PC-9 (cell line): ENCODE measurements around the gene ZNF385A. TPM values are rescaled to one million over a fixed set of nuclear protein-coding genes. Genes with fewer than 3 reads are reported as not detected.

Experiments used
- BruUV-seq: library from RNA; stranded (reverse); fragments of 400-500 nt; replicated peaks from 2 replicates; lab custom pipeline; 2021; lab: Mats Ljungman, UMichigan
- CTCF ChIA-PET: fragments of 300-600 bp; sonication (Branson Sonifier 250); formaldehyde crosslinking; loops from one replicate; lab custom pipeline; 2022; ENCODE audit warnings: antibody characterized with exemption; lab: Charles Lee
- POLR2A ChIA-PET: fragments of 300-600 bp; sonication (Branson Sonifier 250); formaldehyde crosslinking; loops from one replicate; lab custom pipeline; 2022; ENCODE audit warnings: antibody characterized with exemption; ENCODE audit not compliant: unreplicated experiment; lab: Charles Lee
- DNase-seq, 2 experiments: peaks; one replicate each; pipeline versions ENCODE4 v3.0.0 to v3.0.0-alpha.2; 2015 to 2022; ENCODE audit warnings: mixed read lengths in 1 of 2
- H2AFZ ChIP-seq: fragments of 200-600 bp; sonication (generic); 2 replicates; pipeline ENCODE4 v1.8.1; 2017; ENCODE audit warnings: antibody characterized with exemption
- H3F3A ChIP-seq: fragments of 200-600 bp; sonication (generic); 2 replicates; pipeline ENCODE4 v1.8.1; 2017; ENCODE audit warnings: antibody characterized with exemption, mild to moderate bottlenecking, low read depth; ENCODE audit not compliant: insufficient read depth
- H3K27ac ChIP-seq: fragments of 200-600 bp; sonication (generic); 2 replicates; pipeline ENCODE4 v1.6.1; 2016; ENCODE audit warnings: mixed run types
- H3K27me3 ChIP-seq: fragments of 200-600 bp; sonication (generic); 2 replicates; pipeline ENCODE4 v1.6.1; 2016; ENCODE audit warnings: low read depth, mixed run types; ENCODE audit not compliant: insufficient read depth
- H3K36me3 ChIP-seq: fragments of 200-600 bp; sonication (generic); 2 replicates; pipeline ENCODE4 v1.6.1; 2016; ENCODE audit warnings: low read depth, mixed run types
- H3K4me1 ChIP-seq: fragments of 200-600 bp; sonication (generic); replicated peaks from 2 replicates; pipeline ENCODE4 v1.6.1; 2016; ENCODE audit warnings: mixed run types; ENCODE audit not compliant: insufficient read depth
- H3K4me2 ChIP-seq: fragments of 200-600 bp; sonication (generic); 2 replicates; pipeline ENCODE4 v1.6.1; 2017; ENCODE audit warnings: mixed run types
- H3K4me3 ChIP-seq: fragments of 200-600 bp; sonication (generic); 2 replicates; pipeline ENCODE4 v1.6.1; 2016; ENCODE audit warnings: mixed run types
- H3K79me2 ChIP-seq: fragments of 200-600 bp; sonication (generic); 2 replicates; pipeline ENCODE4 v1.6.1; 2017; ENCODE audit warnings: low read depth, mixed run types
- H3K9me2 ChIP-seq: fragments of 200-600 bp; sonication (generic); 2 replicates; pipeline ENCODE4 v1.8.1; 2017; ENCODE audit warnings: mild to moderate bottlenecking; ENCODE audit not compliant: insufficient read depth
- H3K9me3 ChIP-seq: fragments of 200-600 bp; sonication (generic); 2 replicates; pipeline ENCODE4 v1.8.1; 2016; ENCODE audit warnings: low read depth; ENCODE audit not compliant: insufficient read depth
- H4K20me1 ChIP-seq: fragments of 200-600 bp; sonication (generic); 2 replicates; pipeline ENCODE4 v1.8.1; 2017; ENCODE audit not compliant: insufficient read depth
- CTCF ChIP-seq: fragments of 200-600 bp; sonication (generic); conservative IDR thresholded peaks from 2 replicates; pipeline ENCODE4 v1.6.1; 2017; ENCODE audit warnings: mixed run types, antibody characterized with exemption, mild to moderate bottlenecking, moderate library complexity
- EZH2 ChIP-seq: fragments of 200-600 bp; sonication (generic); IDR thresholded peaks from 2 replicates; pipeline ENCODE4 v1.8.0; 2017; ENCODE audit warnings: antibody characterized with exemption, low read depth
- intact Hi-C: fragments of 100-400 bp; cut with micrococcal nuclease; formaldehyde crosslinking; loops from one replicate; pipeline ENCODE4 v1.10.0; 2022; ENCODE audit not compliant: unreplicated experiment
- microRNA-seq: library from miRNA; unstranded; fragments of <30 nt; microRNA quantifications from one replicate; pipeline ENCODE4 v1.2.0, GENCODE V29; 2021; ENCODE audit warnings: borderline number of aligned reads, borderline replicate concordance
- total RNA-seq: library from RNA; stranded (reverse); gene quantifications from 2 replicates; pipeline ENCODE4 v1.2.3, GENCODE V29; 2021

Gene ZNF385A
- total RNA-seq, 1 experiment from 2014 or later = 17.2 TPM

- Histone ChIP-seq H2AFZ (peak within 1 kb of the TSS; percentile 88), H3K9me2 (no peaks in the 10 kb centered on the region), H3K4me1 (peaks cover 37% of the 10 kb centered on the region), H3K9me3 (no peaks in the 10 kb centered on the region), H3F3A (peaks cover 31% of the 10 kb centered on the region), H3K4me2 (peak within 1 kb of the TSS; percentile 94), H3K27me3 (no peaks in the 10 kb centered on the region), H3K4me3 (peak within 1 kb of the TSS; percentile 93), H3K27ac (peak within 1 kb of the TSS; percentile 92), H3K36me3 (peaks cover 14% of the 10 kb centered on the region), H3K79me2 (peaks cover 46% of the 10 kb centered on the region), H4K20me1 (0 out of 2 replicates have a peak, but pooled peaks cover 6% of the 10 kb centered on the region)
- peak; percentile 88 to 100 for DNase-seq
- no TSS peak for BruUV-seq
- TF ChIP-seq EZH2 = no peak
- peak; percentile 92 for TF ChIP-seq CTCF
- ChIA-PET CTCF (interaction anchor here (0.6 to 1.9 kb wide), 25 partner anchors 17 to 776 kb away, joined by 3 to 33 read pairs (median 7); partner anchors contain the start of genes CBX5, HNRNPA1, HOXC8 and NFE2), POLR2A (interaction anchor here (0.5 to 1.0 kb wide), 13 partner anchors 11 to 1967 kb away, joined by 3 to 43 read pairs (median 10); partner anchors contain the start of genes CBX5, HNRNPA1 and NFE2)
- intact Hi-C loops = loop anchor here (1.0 to 2.0 kb wide), 3 partner anchors 31 to 74 kb away; no protein-coding TSS in a partner anchor
Measured at GRCh38 chr12:54324617-54325441, 59.7 kb downstream of the ZNF385A start, which contains the start of gene COPZ1. COPZ1 (plus strand) TSS chr12:54325131; CDS start chr12:54325164, 33 bp downstream.

GRCh38 chr12:54321363-54321762 lies 63.2 kb downstream of the ZNF385A start:
- Histone ChIP-seq H3K27me3 (no peaks in the 10 kb centered on the region), H4K20me1 (no peaks in the 10 kb centered on the region), H3K4me1 (peaks cover 6% of the 10 kb centered on the region), H3K27ac (no peak overlapping the region), H3K9me3 (no peaks in the 10 kb centered on the region), H3K36me3 (no peaks in the 10 kb centered on the region), H3K79me2 (peaks cover 11% of the 10 kb centered on the region), H3K4me2 (no peak overlapping the region), H3K4me3 (no peak overlapping the region), H3K9me2 (no peaks in the 10 kb centered on the region), H3F3A (peaks cover 6% of the 10 kb centered on the region), H2AFZ (no peak overlapping the region)
- ChIA-PET POLR2A (interaction anchor here (0.6 kb wide), 1 partner anchor 11 kb away, joined by 4 read pairs; no protein-coding TSS in a partner anchor), CTCF (interaction anchor here (0.5 to 0.9 kb wide), 3 partner anchors 17 to 25 kb away, joined by 3 to 16 read pairs (median 5); partner anchors contain the start of gene NFE2)
- no peak for TF ChIP-seq CTCF
- TF ChIP-seq EZH2 = no peak
- intact Hi-C loops = no loop called here
- BruUV-seq = no TSS peak
- DNase-seq = no peak

Small RNAs within 50 kb of the gene (microRNA-seq; reads per million reads assigned to microRNA genes)
- 339 reads per million, percentile 64 among the genes with 10 or more reads in this experiment for gene MIR148B

Other genes starting within 250 kb of the ZNF385A start
- gene SMUG1, start 195.7 kb downstream of the ZNF385A start, total RNA-seq = 37.8 and 53.7 TPM in 2 replicates
- 108 and 154 TPM in 2 replicates for gene CBX5, start 104.6 kb downstream of the ZNF385A start, total RNA-seq
- gene HNRNPA1, start 104.0 kb downstream of the ZNF385A start, total RNA-seq = 1,116 and 1,137 TPM in 2 replicates
- gene NFE2, start 83.7 kb downstream of the ZNF385A start, total RNA-seq = 1.5 and 1.7 TPM in 2 replicates
- gene COPZ1, start 59.6 kb downstream of the ZNF385A start, total RNA-seq = 232 and 265 TPM in 2 replicates
- not detected in 2 replicates for gene GPR84, start 20.2 kb downstream of the ZNF385A start, total RNA-seq
- gene ITGA5, start 34.5 kb upstream of the ZNF385A start, total RNA-seq = 26.7 and 28.4 TPM in 2 replicates
- gene GTSF1, start 88.9 kb upstream of the ZNF385A start, total RNA-seq = not detected in 2 replicates
- not detected in 2 replicates for gene NCKAP1L, start 113.0 kb upstream of the ZNF385A start, total RNA-seq
- not detected in 2 replicates for gene PDE1B, start 164.9 kb upstream of the ZNF385A start, total RNA-seq
- gene PPP1R1A, start 203.9 kb upstream of the ZNF385A start, total RNA-seq = not detected in 2 replicates